GM12873 (cell line): Measurements from ENCODE around the gene LIMK2.

Experiments
- CTCF ChIP-seq: IDR thresholded peaks from 2 replicates; pipeline ENCODE4 v1.5.1; 2012; ENCODE audit warnings: low read depth, mild to moderate bottlenecking, moderate library complexity, low read length, control low read depth; ENCODE audit not compliant: insufficient read depth; ENCODE audit errors: missing control alignments

The LIMK2 gene

GRCh38 chr22:31244046-31244942 is 32.2 kb downstream of the LIMK2 start:
- TF ChIP-seq CTCF: no peak

GRCh38 chr22:31244943-31245451 is 32.9 kb downstream of the LIMK2 start:
- no peak for TF ChIP-seq CTCF

- no peak for TF ChIP-seq CTCF
These were observed 34.6 kb downstream of the LIMK2 start for GRCh38 chr22:31246687-31247086.

- TF ChIP-seq CTCF: no peak
These were observed 35.6 kb downstream of the LIMK2 start for GRCh38 chr22:31247726-31248125.

GRCh38 chr22:31248138-31248745 is 36.1 kb downstream of the LIMK2 start:
- no peak for TF ChIP-seq CTCF

GRCh38 chr22:31248965-31249958 is 37.2 kb downstream of the LIMK2 start:
- no peak for TF ChIP-seq CTCF
